ENCODE measurements around the gene TUBGCP3. TPM values are rescaled to one million over a fixed set of nuclear protein-coding genes. Genes with fewer than 3 reads are reported as not detected.
A peak's percentile ranks its signal among the peaks of the same experiment; 100 is the strongest.

Gene TUBGCP3
- total RNA-seq: 15.3 and 17.0 TPM in 2 replicates

GRCh38 chr13:112587764-112588489, at the start of gene TUBGCP3:
Gene TUBGCP3, minus strand, starts transcription at chr13:112588153. Its CDS starts 173 bp downstream, at chr13:112587980.
- Histone ChIP-seq H3K4me1 (ENCODE audit: insufficient read depth, low read length) (peaks cover 4% of the 10 kb centered on the region), H2AFZ (ENCODE audit: low read length) (peak within 1 kb of the TSS; percentile 96), H3K4me2 (ENCODE audit: insufficient read depth, low read length) (peak within 1 kb of the TSS; percentile 88), H4K20me1 (ENCODE audit: insufficient read depth, low read length) (no peaks in the 10 kb centered on the region), H3K27me3 (ENCODE audit: insufficient read depth, low read length) (no peaks in the 10 kb centered on the region), H3K4me3 (ENCODE audit: insufficient read depth, low read length) (peak within 1 kb of the TSS; percentile 86), H3K9me3 (ENCODE audit: low read depth, low read length) (no peaks in the 10 kb centered on the region), H3K36me3 (ENCODE audit: insufficient read depth, low read length) (no peaks in the 10 kb centered on the region), H3K27ac (ENCODE audit: low read depth, low read length) (peak within 1 kb of the TSS; percentile 76), H3K79me2 (ENCODE audit: insufficient read depth, low read length) (peaks cover 40% of the 10 kb centered on the region)
- no peak for TF ChIP-seq CTCF (IDR thresholded peaks at IDR 0.05; ENCODE audit: extremely low read depth, low read depth, low read length)
- peak; percentile 97 for DNase-seq (ENCODE audit: insufficient read length, low spot score, missing footprints)

- Histone ChIP-seq H3K27ac (ENCODE audit: low read depth, low read length) (no peak overlapping the region), H4K20me1 (ENCODE audit: insufficient read depth, low read length) (no peaks in the 10 kb centered on the region), H3K79me2 (ENCODE audit: insufficient read depth, low read length) (no peaks in the 10 kb centered on the region), H3K36me3 (ENCODE audit: insufficient read depth, low read length) (no peaks in the 10 kb centered on the region), H3K4me1 (ENCODE audit: insufficient read depth, low read length) (no peaks in the 10 kb centered on the region), H3K4me2 (ENCODE audit: insufficient read depth, low read length) (no peak overlapping the region), H2AFZ (ENCODE audit: low read length) (no peak overlapping the region), H3K27me3 (ENCODE audit: insufficient read depth, low read length) (peaks cover 51% of the 10 kb centered on the region), H3K9me3 (ENCODE audit: low read depth, low read length) (no peaks in the 10 kb centered on the region), H3K4me3 (ENCODE audit: insufficient read depth, low read length) (no peak overlapping the region)
- no peak for DNase-seq (ENCODE audit: insufficient read length, low spot score, missing footprints)
- TF ChIP-seq CTCF (IDR thresholded peaks at IDR 0.05; ENCODE audit: extremely low read depth, low read depth, low read length): no peak
These were observed 49.3 kb upstream of the TUBGCP3 start for GRCh38 chr13:112637017-112637801.

- Histone ChIP-seq H3K4me2 (ENCODE audit: insufficient read depth, low read length) (no peak overlapping the region), H3K79me2 (ENCODE audit: insufficient read depth, low read length) (no peaks in the 10 kb centered on the region), H3K27ac (ENCODE audit: low read depth, low read length) (no peak overlapping the region), H3K27me3 (ENCODE audit: insufficient read depth, low read length) (peaks cover 51% of the 10 kb centered on the region), H3K36me3 (ENCODE audit: insufficient read depth, low read length) (no peaks in the 10 kb centered on the region), H3K9me3 (ENCODE audit: low read depth, low read length) (no peaks in the 10 kb centered on the region), H3K4me3 (ENCODE audit: insufficient read depth, low read length) (no peak overlapping the region), H3K4me1 (ENCODE audit: insufficient read depth, low read length) (no peaks in the 10 kb centered on the region), H4K20me1 (ENCODE audit: insufficient read depth, low read length) (no peaks in the 10 kb centered on the region), H2AFZ (ENCODE audit: low read length) (no peak overlapping the region)
- TF ChIP-seq CTCF (IDR thresholded peaks at IDR 0.05; ENCODE audit: extremely low read depth, low read depth, low read length): no peak
- DNase-seq (ENCODE audit: insufficient read length, low spot score, missing footprints): no peak
These were observed 48.5 kb upstream of the TUBGCP3 start for GRCh38 chr13:112636401-112636975.

- Histone ChIP-seq H3K4me2 (ENCODE audit: insufficient read depth, low read length) (no peak overlapping the region), H3K79me2 (ENCODE audit: insufficient read depth, low read length) (no peaks in the 10 kb centered on the region), H4K20me1 (ENCODE audit: insufficient read depth, low read length) (no peaks in the 10 kb centered on the region), H2AFZ (ENCODE audit: low read length) (no peak overlapping the region), H3K27me3 (ENCODE audit: insufficient read depth, low read length) (peaks cover 51% of the 10 kb centered on the region), H3K36me3 (ENCODE audit: insufficient read depth, low read length) (no peaks in the 10 kb centered on the region), H3K9me3 (ENCODE audit: low read depth, low read length) (no peaks in the 10 kb centered on the region), H3K4me1 (ENCODE audit: insufficient read depth, low read length) (no peaks in the 10 kb centered on the region), H3K27ac (ENCODE audit: low read depth, low read length) (no peak overlapping the region), H3K4me3 (ENCODE audit: insufficient read depth, low read length) (no peak overlapping the region)
- DNase-seq (ENCODE audit: insufficient read length, low spot score, missing footprints): no peak
- no peak for TF ChIP-seq CTCF (IDR thresholded peaks at IDR 0.05; ENCODE audit: extremely low read depth, low read depth, low read length)
These were observed 47.4 kb upstream of the TUBGCP3 start for GRCh38 chr13:112635323-112635722.

Data from osteoblast (primary cell).